Fibroblast of the aortic adventitia (primary cell): ENCODE measurements around the gene SRXN1. TPM values are rescaled to one million over a fixed set of nuclear protein-coding genes. Genes with fewer than 3 reads are reported as not detected.

ENCODE experiments used
- DNase-seq: peaks from one replicate; pipeline ENCODE4 v3.0.0-alpha.2; 2010; ENCODE audit warnings: low read depth
- H3K4me3 ChIP-seq: 2 replicates; pipeline ENCODE4 v1.5.1; 2011; ENCODE audit warnings: low read depth, mild to moderate bottlenecking, control low read depth, low read length, moderate library complexity
- CTCF ChIP-seq: IDR thresholded peaks from 2 replicates; pipeline ENCODE4 v1.5.1; 2011; ENCODE audit warnings: mild to moderate bottlenecking, low read length, control low read depth, inconsistent platforms; ENCODE audit not compliant: insufficient read depth
- total RNA-seq: library from RNA; depleted of rRNA; stranded (reverse); fragments of >200 nt; gene quantifications from 2 replicates; pipeline ENCODE4 v1.2.3, GENCODE V29; 2012; ENCODE audit warnings: low replicate concordance

The SRXN1 gene
- total RNA-seq, 1 donor, result 67.9 TPM

GRCh38 chr20:623021-623420 is 30.0 kb downstream of the SRXN1 start:
- DNase-seq, result no peak
- no peak overlapping the region for H3K4me3 ChIP-seq
- TF ChIP-seq CTCF, result no peak

- TF ChIP-seq CTCF, result no peak
- no peak for DNase-seq
- H3K4me3 ChIP-seq, result no peak overlapping the region
Measured at GRCh38 chr20:622161-622560, 30.8 kb downstream of the SRXN1 start.

GRCh38 chr20:621125-621756 is 31.8 kb downstream of the SRXN1 start:
- peak; percentile 7 for DNase-seq
- no peak for TF ChIP-seq CTCF
- H3K4me3 ChIP-seq, result no peak overlapping the region

GRCh38 chr20:620246-620645 is 32.8 kb downstream of the SRXN1 start:
- no peak for DNase-seq
- TF ChIP-seq CTCF, result no peak
- H3K4me3 ChIP-seq, result no peak overlapping the region

- H3K4me3 ChIP-seq, result no peak overlapping the region
- DNase-seq, result no peak
- TF ChIP-seq CTCF, result no peak
Measured at GRCh38 chr20:618980-619379, 34.0 kb downstream of the SRXN1 start.

- no peak for DNase-seq
- no peak overlapping the region for H3K4me3 ChIP-seq
- no peak for TF ChIP-seq CTCF
Measured at GRCh38 chr20:617934-618690, 34.9 kb downstream of the SRXN1 start.
